Measurements from ENCODE around the gene LIPJ.

Gene LIPJ

GRCh38 chr10:88620441-88620840, 33.9 kb downstream of the LIPJ start:
- no peak overlapping the region for H2AK5ac ChIP-seq (ENCODE audit: low read depth, low read length)
- no peaks in the 10 kb centered on the region for H3K9me3 ChIP-seq (replicated peaks in 1 of 2; ENCODE audit: control insufficient read depth in 2 of 2, insufficient read depth in 1 of 2, low read depth in 1 of 2, low read length in 2 of 2)
- no peak overlapping the region for H3K18ac ChIP-seq (ENCODE audit: low read length)
- no peak overlapping the region for H2BK5ac ChIP-seq (ENCODE audit: low read length)
- no peak overlapping the region for H3K4me2 ChIP-seq (ENCODE audit: insufficient read depth, low read length, poor library complexity, severe bottlenecking)
- H3K4ac ChIP-seq (ENCODE audit: low read length) = no peak overlapping the region
- H2BK120ac ChIP-seq (ENCODE audit: low read depth, low read length) = no peak overlapping the region
- no CpG with 5 or more reads among the region's 1 CpG for WGBS, 2 donors (ENCODE audit: extremely low coverage in 2 of 2, insufficient read length in 2 of 2, insufficient replicate concordance in 1 of 2)
- H3K14ac ChIP-seq (ENCODE audit: low read length) = no peak overlapping the region
- H2BK12ac ChIP-seq (ENCODE audit: low read length) = no peak overlapping the region
- H4K8ac ChIP-seq (ENCODE audit: low read depth, low read length) = no peak overlapping the region
- no peak overlapping the region for H2AFZ ChIP-seq (ENCODE audit: low read length)
- H3K9ac ChIP-seq (ENCODE audit: low read depth, low read length, poor library complexity) = no peak overlapping the region
- no peak for DNase-seq (ENCODE audit: low spot score)
- no peak overlapping the region for H3K27ac ChIP-seq (replicated peaks; ENCODE audit: low read length)
- H3K79me1 ChIP-seq (ENCODE audit: low read depth, low read length) = no peaks in the 10 kb centered on the region
- no peak overlapping the region for H2BK15ac ChIP-seq (ENCODE audit: low read length)
- H3K36me3 ChIP-seq (replicated peaks in 1 of 2; ENCODE audit: control insufficient read depth in 2 of 2, insufficient read depth in 2 of 2, low read length in 2 of 2) = no peaks in the 10 kb centered on the region
- H3K4me3 ChIP-seq (ENCODE audit: low read length in 2 of 2) = no peak overlapping the region
- peaks cover 0 to 2% (median 0%) of the 10 kb centered on the region in 3 experiments for H3K27me3 ChIP-seq (ENCODE audit: control insufficient read depth in 3 of 3, insufficient read depth in 3 of 3, low read depth in 1 of 3, low read length in 3 of 3)
- H3K4me1 ChIP-seq (ENCODE audit: control insufficient read depth in 2 of 2, insufficient read depth in 1 of 2, low read depth in 1 of 2, low read length in 2 of 2) = no peaks in the 10 kb centered on the region
- H4K91ac ChIP-seq (ENCODE audit: low read depth, low read length, poor library complexity) = no peak overlapping the region
- no peak overlapping the region for H3K23ac ChIP-seq (ENCODE audit: low read depth, low read length, poor library complexity)

- no CpG with 5 or more reads among the region's 2 CpGs for WGBS, 2 donors (ENCODE audit: extremely low coverage in 2 of 2, insufficient read length in 2 of 2, insufficient replicate concordance in 1 of 2)
- Histone ChIP-seq H3K9ac (ENCODE audit: low read depth, low read length, poor library complexity) (no peak overlapping the region), H2AK5ac (ENCODE audit: low read depth, low read length) (no peak overlapping the region), H3K18ac (ENCODE audit: low read length) (no peak overlapping the region), H2BK12ac (ENCODE audit: low read length) (no peak overlapping the region), H3K9me3 (replicated peaks in 1 of 2; ENCODE audit: control insufficient read depth in 2 of 2, insufficient read depth in 1 of 2, low read depth in 1 of 2, low read length in 2 of 2) (no peaks in the 10 kb centered on the region), H3K4me2 (ENCODE audit: insufficient read depth, low read length, poor library complexity, severe bottlenecking) (no peak overlapping the region), H2BK120ac (ENCODE audit: low read depth, low read length) (no peak overlapping the region), H2AFZ (ENCODE audit: low read length) (no peak overlapping the region), H2BK15ac (ENCODE audit: low read length) (no peak overlapping the region), H3K36me3 (replicated peaks in 1 of 2; ENCODE audit: control insufficient read depth in 2 of 2, insufficient read depth in 2 of 2, low read length in 2 of 2) (no peaks in the 10 kb centered on the region), H4K91ac (ENCODE audit: low read depth, low read length, poor library complexity) (no peak overlapping the region), H3K27me3 (ENCODE audit: control insufficient read depth in 3 of 3, insufficient read depth in 3 of 3, low read depth in 1 of 3, low read length in 3 of 3) (no peaks in the 10 kb centered on the region), H3K23ac (ENCODE audit: low read depth, low read length, poor library complexity) (no peak overlapping the region), H2BK5ac (ENCODE audit: low read length) (no peak overlapping the region), H3K14ac (ENCODE audit: low read length) (no peak overlapping the region), H3K79me1 (ENCODE audit: low read depth, low read length) (no peaks in the 10 kb centered on the region), H4K8ac (ENCODE audit: low read depth, low read length) (no peak overlapping the region), H3K4me3 (ENCODE audit: low read length in 2 of 2) (no peak overlapping the region), H3K27ac (replicated peaks; ENCODE audit: low read length) (no peak overlapping the region), H3K4me1 (ENCODE audit: control insufficient read depth in 2 of 2, insufficient read depth in 1 of 2, low read depth in 1 of 2, low read length in 2 of 2) (no peaks in the 10 kb centered on the region), H3K4ac (ENCODE audit: low read length) (no peak overlapping the region)
- DNase-seq (ENCODE audit: low spot score) = no peak
Observed at GRCh38 chr10:88623835-88624234, 37.3 kb downstream of the LIPJ start.

GRCh38 chr10:88624840-88625239, 38.3 kb downstream of the LIPJ start:
- no peak overlapping the region for H2BK15ac ChIP-seq (ENCODE audit: low read length)
- H3K14ac ChIP-seq (ENCODE audit: low read length) = no peak overlapping the region
- H3K4ac ChIP-seq (ENCODE audit: low read length) = no peak overlapping the region
- H3K4me1 ChIP-seq (ENCODE audit: control insufficient read depth in 2 of 2, insufficient read depth in 1 of 2, low read depth in 1 of 2, low read length in 2 of 2) = no peaks in the 10 kb centered on the region
- no peak overlapping the region for H3K4me3 ChIP-seq (ENCODE audit: low read length in 2 of 2)
- no peaks in the 10 kb centered on the region for H3K27me3 ChIP-seq (ENCODE audit: control insufficient read depth in 3 of 3, insufficient read depth in 3 of 3, low read depth in 1 of 3, low read length in 3 of 3)
- no peak for DNase-seq (ENCODE audit: low spot score)
- no peaks in the 10 kb centered on the region for H3K36me3 ChIP-seq (replicated peaks in 1 of 2; ENCODE audit: control insufficient read depth in 2 of 2, insufficient read depth in 2 of 2, low read length in 2 of 2)
- H2AK5ac ChIP-seq (ENCODE audit: low read depth, low read length) = no peak overlapping the region
- no peak overlapping the region for H3K27ac ChIP-seq (replicated peaks; ENCODE audit: low read length)
- no peak overlapping the region for H3K23ac ChIP-seq (ENCODE audit: low read depth, low read length, poor library complexity)
- no peak overlapping the region for H2AFZ ChIP-seq (ENCODE audit: low read length)
- no peak overlapping the region for H4K8ac ChIP-seq (ENCODE audit: low read depth, low read length)
- H4K91ac ChIP-seq (ENCODE audit: low read depth, low read length, poor library complexity) = no peak overlapping the region
- no peak overlapping the region for H2BK120ac ChIP-seq (ENCODE audit: low read depth, low read length)
- no peak overlapping the region for H3K4me2 ChIP-seq (ENCODE audit: insufficient read depth, low read length, poor library complexity, severe bottlenecking)
- no peak overlapping the region for H3K18ac ChIP-seq (ENCODE audit: low read length)
- H2BK12ac ChIP-seq (ENCODE audit: low read length) = no peak overlapping the region
- H2BK5ac ChIP-seq (ENCODE audit: low read length) = no peak overlapping the region
- no peak overlapping the region for H3K9ac ChIP-seq (ENCODE audit: low read depth, low read length, poor library complexity)
- H3K79me1 ChIP-seq (ENCODE audit: low read depth, low read length) = no peaks in the 10 kb centered on the region
- H3K9me3 ChIP-seq (replicated peaks in 1 of 2; ENCODE audit: control insufficient read depth in 2 of 2, insufficient read depth in 1 of 2, low read depth in 1 of 2, low read length in 2 of 2) = no peaks in the 10 kb centered on the region

- H3K9me3 ChIP-seq (replicated peaks in 1 of 2; ENCODE audit: control insufficient read depth in 2 of 2, insufficient read depth in 1 of 2, low read depth in 1 of 2, low read length in 2 of 2) = no peaks in the 10 kb centered on the region
- H3K23ac ChIP-seq (ENCODE audit: low read depth, low read length, poor library complexity) = no peak overlapping the region
- WGBS, 2 donors (ENCODE audit: extremely low coverage in 2 of 2, insufficient read length in 2 of 2, insufficient replicate concordance in 1 of 2) = no CpG with 5 or more reads among the region's 2 CpGs
Observed at GRCh38 chr10:88640186-88640585, 53.6 kb downstream of the LIPJ start.

More at GRCh38 chr10:88640186-88640585, 53.6 kb downstream of the LIPJ start:
- Histone ChIP-seq H3K18ac (ENCODE audit: low read length) (no peak overlapping the region), H2AK5ac (ENCODE audit: low read depth, low read length) (no peak overlapping the region), H3K27me3 (ENCODE audit: control insufficient read depth in 3 of 3, insufficient read depth in 3 of 3, low read depth in 1 of 3, low read length in 3 of 3) (no peaks in the 10 kb centered on the region), H3K9ac (ENCODE audit: low read depth, low read length, poor library complexity) (no peak overlapping the region), H2BK5ac (ENCODE audit: low read length) (no peak overlapping the region), H3K4ac (ENCODE audit: low read length) (no peak overlapping the region), H3K36me3 (replicated peaks in 1 of 2; ENCODE audit: control insufficient read depth in 2 of 2, insufficient read depth in 2 of 2, low read length in 2 of 2) (no peaks in the 10 kb centered on the region), H3K79me1 (ENCODE audit: low read depth, low read length) (no peaks in the 10 kb centered on the region), H4K91ac (ENCODE audit: low read depth, low read length, poor library complexity) (no peak overlapping the region), H3K4me1 (ENCODE audit: control insufficient read depth in 2 of 2, insufficient read depth in 1 of 2, low read depth in 1 of 2, low read length in 2 of 2) (no peaks in the 10 kb centered on the region), H2BK120ac (ENCODE audit: low read depth, low read length) (no peak overlapping the region), H2BK15ac (ENCODE audit: low read length) (no peak overlapping the region), H2AFZ (ENCODE audit: low read length) (no peak overlapping the region), H3K27ac (replicated peaks; ENCODE audit: low read length) (no peak overlapping the region), H4K8ac (ENCODE audit: low read depth, low read length) (no peak overlapping the region), H3K14ac (ENCODE audit: low read length) (no peak overlapping the region), H3K4me3 (ENCODE audit: low read length in 2 of 2) (no peak overlapping the region), H2BK12ac (ENCODE audit: low read length) (no peak overlapping the region), H3K4me2 (ENCODE audit: insufficient read depth, low read length, poor library complexity, severe bottlenecking) (no peak overlapping the region)
- DNase-seq (ENCODE audit: low spot score) = no peak
